NCI-H82 (cell line): ENCODE data around the gene PC.
"Not testable (repeated sequence)": the region's sequence is repeated elsewhere in the genome, so short reads cannot be mapped to it uniquely, and the experiment has no call there.

Experiments
- DNase-seq: peaks from one replicate; lab custom pipeline; 2025; lab: John Stamatoyannopoulos, UW

PC gene

DNA sequence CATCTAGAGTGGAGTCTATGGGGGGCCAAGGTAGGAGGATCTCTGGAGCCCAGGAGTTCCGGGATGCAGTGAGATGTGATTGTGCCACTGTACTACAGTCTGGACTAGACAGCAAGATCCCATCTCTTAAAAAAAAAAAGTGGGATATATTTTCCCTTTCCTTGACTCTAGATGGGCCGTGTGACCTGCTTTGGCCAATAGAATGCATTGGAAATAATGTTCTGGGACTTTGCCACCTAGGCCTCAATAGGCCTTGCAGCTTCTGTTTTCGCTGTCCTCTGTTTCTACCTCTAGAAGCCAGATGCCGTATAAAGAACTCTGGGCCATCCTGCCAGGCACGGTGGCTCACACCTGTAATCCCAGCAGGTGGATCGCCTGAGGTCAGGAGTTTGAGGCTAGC is 20.5 kb upstream of the PC start:
- no peak for DNase-seq

DNA sequence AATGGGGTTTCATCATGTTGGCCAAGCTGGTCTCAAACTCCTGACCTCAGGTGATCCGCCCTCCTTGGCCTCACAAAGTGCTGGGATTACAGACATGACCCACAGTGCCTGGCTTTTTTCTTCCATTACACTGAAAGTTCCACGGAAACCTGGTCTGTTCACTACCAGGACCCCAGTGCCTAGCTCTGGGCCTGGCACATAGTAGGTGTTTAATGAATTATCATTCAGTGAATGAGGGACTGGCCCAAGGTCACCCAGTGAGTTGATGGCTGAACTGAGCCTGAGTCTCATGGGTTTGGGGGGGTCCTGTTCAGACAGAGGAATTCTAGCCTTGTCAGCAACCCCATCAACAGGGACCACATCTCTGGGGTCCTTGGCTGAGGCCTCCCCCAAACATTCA is 20.0 kb upstream of the PC start:
- DNase-seq = no peak

DNA sequence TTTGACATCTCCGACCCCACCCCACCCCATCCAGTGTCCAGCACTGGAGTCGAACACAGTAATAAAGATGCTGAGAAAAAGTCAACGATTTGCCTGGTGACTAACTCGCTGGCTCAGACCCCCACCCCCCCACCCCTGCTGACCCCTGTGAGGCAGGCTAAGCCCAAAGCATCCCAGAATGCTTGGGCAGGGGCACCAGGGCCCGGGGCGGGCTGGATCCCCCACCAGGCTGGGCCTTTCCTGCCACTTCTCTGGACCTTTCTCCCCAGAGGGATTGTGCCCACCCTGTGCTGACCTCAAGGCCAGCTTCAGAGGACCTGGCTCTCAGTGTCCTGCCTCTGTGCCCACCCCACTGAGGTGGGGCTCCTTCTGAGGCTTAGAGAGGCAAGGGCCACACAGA is 18.7 kb upstream of the PC start:
- no peak for DNase-seq

DNA sequence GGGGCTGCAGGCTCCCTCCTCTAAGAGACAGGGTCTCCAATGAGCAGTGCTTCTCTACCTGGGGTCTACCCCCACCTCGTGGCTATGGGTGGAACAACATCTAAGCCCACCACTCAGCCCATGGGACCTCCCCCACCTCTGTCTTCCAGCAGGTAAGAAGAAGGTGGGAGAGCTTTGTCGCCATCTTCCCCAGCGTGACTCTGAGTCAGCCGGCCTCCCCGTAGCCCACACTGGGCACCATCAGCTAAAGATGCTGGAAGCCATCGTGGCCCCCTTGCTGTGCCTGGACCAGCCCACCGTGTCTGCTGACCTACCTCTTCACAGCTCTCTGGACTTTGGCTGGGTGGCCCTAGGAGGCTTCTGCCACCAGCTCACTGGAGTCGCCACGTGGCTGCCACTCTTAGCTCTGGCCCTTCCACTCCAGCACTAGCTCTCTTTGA is 17.9 kb upstream of the PC start:
- peak; percentile 70 for DNase-seq

DNA sequence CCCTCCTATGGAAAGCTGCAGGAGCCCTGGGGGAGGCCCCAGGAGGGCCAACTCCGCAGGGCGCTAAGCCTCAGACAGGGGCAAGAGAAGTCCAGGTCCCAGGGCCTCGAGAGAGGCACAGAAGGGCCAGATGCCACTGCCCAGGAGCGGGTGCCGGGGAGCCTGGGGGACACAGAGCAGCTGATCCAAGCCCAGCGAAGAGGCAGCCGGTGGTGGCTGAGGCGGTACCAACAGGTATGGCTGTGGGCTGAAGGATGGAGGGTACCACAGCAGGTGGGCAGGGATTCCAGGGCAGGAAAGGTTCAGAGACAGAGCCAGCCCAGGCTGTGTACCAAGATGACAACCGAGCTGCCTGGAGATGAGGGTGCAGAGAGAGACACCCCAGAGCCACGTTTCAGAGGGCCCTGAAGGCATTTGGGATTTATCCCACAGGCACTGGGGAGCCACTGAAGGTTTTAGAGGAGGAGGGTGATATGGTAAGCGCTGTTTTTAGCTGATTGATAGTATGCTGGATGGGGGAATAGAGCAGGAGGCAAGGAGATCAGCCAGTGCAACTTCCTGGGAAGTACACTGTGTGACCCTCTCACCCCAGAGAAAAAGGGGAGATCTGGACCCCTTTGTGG is 17.3 kb upstream of the PC start:
- no peak for DNase-seq

- DNase-seq = no peak
These were observed 16.7 kb upstream of the PC start, which contains the start of gene C11orf86 for GRCh38 chr11:66974724-66975404. Gene C11orf86 (plus strand): TSS chr11:66975304. CDS start chr11:66975363, 59 bp downstream.

DNA sequence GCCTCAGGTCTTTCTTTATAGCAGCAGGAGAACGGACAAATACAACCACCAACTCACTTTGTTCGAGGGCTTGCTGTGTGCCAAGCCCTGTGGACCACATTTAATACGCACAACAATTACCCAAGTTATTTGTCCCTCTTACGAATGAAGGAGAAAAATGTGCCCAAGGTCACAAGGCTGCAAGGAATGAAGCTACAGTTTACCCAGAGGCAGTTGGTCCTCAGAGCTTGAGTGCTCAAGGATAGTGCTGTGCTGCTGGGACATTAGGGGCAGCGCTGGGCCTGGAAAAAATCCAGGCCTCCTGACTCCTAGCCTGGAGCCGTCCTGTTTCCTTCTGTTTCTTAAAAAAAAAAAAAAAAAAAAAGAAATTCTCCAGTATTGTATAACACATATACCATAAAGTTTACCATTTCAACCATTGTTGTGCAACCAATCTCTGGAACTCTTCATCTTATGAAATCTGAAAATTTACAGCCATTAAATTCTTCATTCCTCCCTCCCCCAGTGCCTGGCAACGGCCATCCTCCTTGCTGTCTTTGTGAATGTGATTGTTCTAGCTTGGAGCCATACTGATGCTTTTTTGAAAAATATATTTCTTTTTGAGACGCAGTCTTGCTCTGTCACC is 15.9 kb upstream of the PC start:
- no peak for DNase-seq

- DNase-seq = no peak
These were observed 13.3 kb upstream of the PC start for GRCh38 chr11:66971488-66971887.

- no peak for DNase-seq
These were observed 12.7 kb upstream of the PC start for GRCh38 chr11:66970807-66971442.

- no peak for DNase-seq
These were observed 12.2 kb upstream of the PC start for GRCh38 chr11:66970371-66970806.

- no peak for DNase-seq
These were observed 11.5 kb upstream of the PC start for GRCh38 chr11:66969584-66970225.

DNA sequence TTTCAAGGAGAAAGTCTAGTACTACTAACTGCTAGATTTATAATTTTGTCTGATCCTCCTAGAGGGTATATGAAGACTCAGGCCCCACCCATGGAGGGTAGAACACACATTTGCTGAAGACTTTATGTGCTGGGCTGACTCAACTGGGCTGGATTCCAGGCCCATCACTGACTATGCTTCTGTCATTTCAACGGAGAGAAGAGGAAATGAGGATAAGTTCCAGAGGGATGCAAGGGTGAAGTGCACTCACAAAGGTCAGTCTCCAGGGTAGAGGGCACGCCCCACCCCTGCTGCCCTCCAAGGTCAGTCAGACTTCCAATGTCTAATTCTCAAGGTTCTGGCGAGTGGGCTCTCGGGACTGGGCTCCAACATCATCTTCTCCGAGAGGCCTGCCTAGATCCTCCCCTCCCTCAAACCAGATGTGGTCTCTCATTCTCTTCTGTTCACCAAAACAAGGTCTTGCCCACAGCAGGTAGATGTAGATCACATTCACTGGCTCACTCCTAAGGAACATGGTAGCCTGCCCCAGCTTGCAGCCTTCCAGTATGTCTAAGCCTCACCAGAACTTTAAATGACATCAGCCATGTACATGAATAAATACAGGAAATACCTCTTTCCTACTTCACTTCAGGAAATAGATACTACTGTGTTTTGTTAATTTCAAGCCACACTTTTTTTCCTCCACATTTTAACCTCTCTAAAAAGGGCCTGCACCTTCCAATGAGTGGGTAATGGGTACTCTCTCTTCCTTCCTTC is 9.7 kb upstream of the PC start:
- no peak for DNase-seq

GRCh38 chr11:66966351-66966750 is 8.2 kb upstream of the PC start:
- no peak for DNase-seq

DNA sequence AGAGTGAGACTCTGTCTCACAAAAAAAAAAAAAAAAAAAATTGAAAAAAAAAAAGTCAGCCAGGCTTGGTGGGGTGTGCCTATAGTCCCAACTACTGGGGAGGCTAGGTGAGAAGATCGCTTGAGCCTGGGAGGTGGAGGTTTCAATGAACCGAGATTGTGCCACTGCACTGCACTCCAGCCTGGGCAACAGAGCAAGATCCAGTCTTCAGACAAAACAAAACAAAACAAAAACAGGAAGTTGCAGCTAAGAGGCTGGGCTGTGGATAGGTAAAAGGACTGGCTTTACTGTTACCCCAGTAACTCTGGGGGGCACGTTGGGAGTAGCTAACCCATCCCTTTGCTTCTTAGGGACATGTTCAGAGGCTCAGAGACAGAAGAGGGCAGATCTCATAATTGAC is 6.3 kb upstream of the PC start:
- no peak for DNase-seq

DNA sequence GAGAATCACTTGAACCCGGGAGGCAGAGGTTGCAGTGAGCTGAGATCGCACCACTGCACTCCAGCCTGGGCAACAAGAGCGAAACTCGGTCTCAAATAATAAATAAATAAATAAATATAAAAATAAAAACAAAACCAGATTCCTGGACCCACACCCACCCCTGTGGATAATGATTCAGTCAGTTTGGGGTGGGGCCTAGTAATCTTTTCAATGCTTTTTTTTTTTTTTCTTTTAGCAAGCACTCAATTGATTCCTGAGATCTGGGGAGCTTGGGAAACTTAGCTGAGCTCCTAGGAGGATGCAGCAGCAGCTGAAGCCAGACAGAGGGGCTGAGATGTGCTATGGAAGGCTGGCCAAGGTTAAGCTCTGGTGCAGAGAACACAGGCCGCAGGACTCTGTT is 4.6 kb upstream of the PC start:
- no peak for DNase-seq

GRCh38 chr11:66962247-66962646 is 4.1 kb upstream of the PC start:
- no peak for DNase-seq

GRCh38 chr11:66961691-66962213 is 3.6 kb upstream of the PC start:
- DNase-seq = not testable (repeated sequence)

- DNase-seq = no peak
These were observed 732 bp upstream of the PC start for GRCh38 chr11:66958956-66959274.

DNA sequence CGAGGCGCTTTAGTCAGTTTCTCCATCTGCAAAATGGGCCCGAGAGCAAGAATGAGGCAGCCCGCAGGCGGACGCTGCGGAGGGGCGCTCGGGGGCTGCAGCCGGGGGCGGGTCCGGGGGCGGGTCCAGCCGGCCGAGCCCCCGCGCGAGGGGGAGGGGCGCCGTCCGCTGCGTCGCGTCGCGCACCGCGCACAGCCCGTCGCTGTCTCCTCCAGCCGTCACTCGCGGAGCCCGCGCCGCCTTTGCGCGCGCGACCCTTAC is 282 bp downstream of the PC start:
- DNase-seq = peak; percentile 77

GRCh38 chr11:66956689-66957290 is 1.4 kb downstream of the PC start:
- peak; percentile 23 for DNase-seq

GRCh38 chr11:66953081-66953833 is 4.9 kb downstream of the PC start:
- peak; percentile 21 for DNase-seq
